ENCODE results near the gene NECAB3. TPM values are rescaled to one million over a fixed set of nuclear protein-coding genes. Genes with fewer than 3 reads are reported as not detected.

The NECAB3 gene
- total RNA-seq, 4 donors from 2014 or later: 18.1 to 38.6 (median 28.2) TPM

DNA sequence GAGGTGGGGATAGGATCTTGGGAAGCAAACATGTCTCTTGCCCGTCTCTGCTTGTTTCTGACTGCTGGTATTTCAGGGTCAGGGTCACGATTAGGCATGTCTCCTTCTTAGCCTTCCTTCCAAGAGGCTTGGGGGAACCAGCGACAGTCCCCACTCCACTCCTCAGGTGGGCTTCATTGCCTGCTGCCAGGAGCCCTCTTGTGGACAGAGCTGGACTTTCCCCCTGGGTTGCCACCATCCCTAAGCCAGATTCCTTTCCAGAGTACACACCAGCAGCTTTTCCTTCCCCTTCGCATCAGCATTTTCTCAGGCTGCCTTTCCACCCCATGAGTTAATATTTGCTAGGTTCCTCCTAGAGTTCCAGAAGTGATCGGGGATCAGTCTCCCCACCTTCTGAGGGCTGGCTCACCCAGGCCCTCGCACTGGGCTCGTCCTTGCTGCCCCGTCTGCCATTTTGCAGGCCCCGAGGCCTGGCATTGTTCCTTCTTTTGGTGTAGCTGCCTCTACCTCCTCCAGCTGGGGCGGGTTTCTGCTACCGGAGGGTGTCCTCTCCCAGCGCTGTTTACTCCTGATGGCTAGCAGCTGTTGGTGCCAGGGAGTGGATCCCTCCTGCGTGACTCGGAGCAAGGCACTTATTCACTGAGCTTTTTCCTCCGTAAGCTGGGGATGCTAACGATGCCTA, 20.9 kb downstream of the NECAB3 start:
- TF ChIP-seq, protein P1, sequence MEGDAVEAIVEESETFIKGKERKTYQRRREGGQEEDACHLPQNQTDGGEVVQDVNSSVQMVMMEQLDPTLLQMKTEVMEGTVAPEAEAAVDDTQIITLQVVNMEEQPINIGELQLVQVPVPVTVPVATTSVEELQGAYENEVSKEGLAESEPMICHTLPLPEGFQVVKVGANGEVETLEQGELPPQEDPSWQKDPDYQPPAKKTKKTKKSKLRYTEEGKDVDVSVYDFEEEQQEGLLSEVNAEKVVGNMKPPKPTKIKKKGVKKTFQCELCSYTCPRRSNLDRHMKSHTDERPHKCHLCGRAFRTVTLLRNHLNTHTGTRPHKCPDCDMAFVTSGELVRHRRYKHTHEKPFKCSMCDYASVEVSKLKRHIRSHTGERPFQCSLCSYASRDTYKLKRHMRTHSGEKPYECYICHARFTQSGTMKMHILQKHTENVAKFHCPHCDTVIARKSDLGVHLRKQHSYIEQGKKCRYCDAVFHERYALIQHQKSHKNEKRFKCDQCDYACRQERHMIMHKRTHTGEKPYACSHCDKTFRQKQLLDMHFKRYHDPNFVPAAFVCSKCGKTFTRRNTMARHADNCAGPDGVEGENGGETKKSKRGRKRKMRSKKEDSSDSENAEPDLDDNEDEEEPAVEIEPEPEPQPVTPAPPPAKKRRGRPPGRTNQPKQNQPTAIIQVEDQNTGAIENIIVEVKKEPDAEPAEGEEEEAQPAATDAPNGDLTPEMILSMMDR (IDR thresholded peaks at IDR 0.05; ENCODE audit: low read depth): no peak

- TF ChIP-seq, protein P1 (IDR thresholded peaks at IDR 0.05; ENCODE audit: low read depth): no peak
These were observed 22.6 kb downstream of the NECAB3 start for GRCh38 chr20:33651562-33652048.

GRCh38 chr20:33650753-33651561, 23.3 kb downstream of the NECAB3 start:
- TF ChIP-seq, protein P1 (IDR thresholded peaks at IDR 0.05; ENCODE audit: low read depth): no peak

DNA sequence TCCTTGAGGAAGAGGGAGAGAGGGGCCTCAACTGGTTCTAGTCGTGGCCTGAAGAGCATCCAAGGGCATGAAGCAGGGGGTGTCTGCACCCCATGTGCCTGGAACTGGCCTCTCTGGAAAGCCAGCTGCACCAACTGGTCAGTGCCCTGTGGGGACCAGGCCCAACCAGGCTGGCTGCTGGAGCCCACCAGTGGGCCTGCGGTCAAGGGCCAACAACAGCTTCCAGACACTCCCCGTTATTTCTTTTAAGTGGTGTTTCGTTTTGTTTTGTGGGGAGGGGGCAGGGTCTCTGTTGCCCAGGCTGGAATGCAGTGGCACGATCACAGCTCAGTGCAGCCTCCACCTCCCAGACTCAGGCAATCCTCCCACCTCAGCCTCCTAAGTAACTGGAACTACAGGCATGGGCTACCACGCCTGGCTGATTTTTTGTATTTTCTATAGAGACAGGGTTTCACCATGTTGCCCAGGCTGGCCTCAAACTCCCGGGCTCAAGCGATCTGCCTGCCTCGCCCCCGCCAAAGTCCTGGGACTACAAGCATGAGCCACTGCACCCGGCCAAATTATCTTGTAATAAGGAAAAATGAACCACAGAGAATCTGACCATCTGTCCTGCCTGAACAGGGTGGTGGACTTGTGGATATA, 24.0 kb downstream of the NECAB3 start:
- TF ChIP-seq, protein P1 (IDR thresholded peaks at IDR 0.05; ENCODE audit: low read depth): no peak

DNA sequence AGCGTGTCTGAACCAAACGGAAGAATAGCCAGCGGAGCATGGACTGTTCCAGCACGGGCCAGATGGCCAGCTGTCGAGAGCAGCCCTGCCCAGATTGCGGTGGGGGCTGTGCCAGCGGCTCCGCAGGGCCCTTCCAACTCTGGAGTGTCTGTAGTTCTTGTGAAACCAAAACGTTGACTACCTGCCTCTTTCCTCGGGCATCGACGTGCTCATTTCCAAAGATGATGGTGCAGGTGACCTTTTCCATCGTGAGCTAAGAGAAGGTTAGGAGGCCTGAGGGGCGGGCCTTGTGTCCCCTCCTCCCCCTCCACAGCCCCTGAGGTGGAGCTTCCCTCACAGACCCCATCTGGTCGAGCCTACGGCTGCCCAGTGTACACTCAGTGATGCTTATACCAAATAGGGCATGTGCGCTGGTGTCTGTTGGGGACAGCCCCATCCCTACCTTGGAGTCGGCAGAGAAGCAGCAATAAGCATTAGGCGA, 25.0 kb downstream of the NECAB3 start:
- TF ChIP-seq, protein P1 (IDR thresholded peaks at IDR 0.05; ENCODE audit: low read depth): no peak

DNA sequence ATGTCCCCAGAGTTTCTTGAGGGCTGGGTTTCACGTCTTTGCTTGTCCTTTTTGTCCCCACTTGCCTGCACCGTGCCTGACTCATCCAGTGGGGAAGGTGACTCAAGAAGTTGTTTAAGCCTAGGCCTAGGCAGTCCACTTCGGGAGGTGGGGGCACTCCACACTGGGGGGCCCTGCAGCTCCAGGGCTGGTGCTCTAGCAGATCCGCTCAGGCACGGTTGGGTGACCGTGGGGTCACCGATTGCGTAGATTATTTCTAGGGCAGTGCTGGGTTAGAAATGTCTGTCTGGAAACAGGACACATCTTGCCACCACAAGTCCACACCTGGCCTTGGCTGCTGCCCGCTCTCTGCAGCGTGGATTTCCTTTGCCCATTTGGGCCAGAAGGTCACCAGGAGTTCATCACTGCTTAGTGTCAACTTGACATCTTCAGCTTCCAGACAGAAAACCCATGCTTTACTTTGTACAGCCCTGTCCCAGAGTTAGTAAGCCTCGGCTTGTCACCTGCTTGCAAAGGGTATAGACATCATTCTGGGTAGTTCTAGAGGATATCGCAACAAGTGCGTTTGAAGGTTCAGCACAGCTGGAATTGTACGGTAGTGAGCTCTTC, 25.7 kb downstream of the NECAB3 start:
- TF ChIP-seq, protein P1 (IDR thresholded peaks at IDR 0.05; ENCODE audit: low read depth): no peak
